ENCODE measurements around the gene MYH14. TPM values are rescaled to one million over a fixed set of nuclear protein-coding genes. Genes with fewer than 3 reads are reported as not detected.

The MYH14 gene
- total and polyA plus RNA-seq, 9 of the 15 experiments (the other 6 are each of a cell fraction or from before 2014, with no cell fraction given) = 0.04 to 0.86 (median 0.19) TPM; not detected in 2

- TF ChIP-seq ZHX1 (conservative IDR thresholded peaks at IDR 0.05; ENCODE audit: low read length) (no peak), CTCF (IDR thresholded peaks at IDR 0.05 in 2 of 3, conservative IDR thresholded peaks at IDR 0.05 in 1 of 3; ENCODE audit: insufficient read depth in 2 of 3, low read depth in 1 of 3, low read length in 3 of 3) (peak in 1 of 3 experiments; percentile 25; a peak in 1 of 6 replicates), SP1 (CRISPR knock-in tag; IDR thresholded peaks at IDR 0.05) (peak; percentile 62), ZC3H11A (IDR thresholded peaks at IDR 0.05; ENCODE audit: low read depth, low read length) (no peak), ZBTB12 (CRISPR knock-in tag; IDR thresholded peaks at IDR 0.05) (no peak), MEIS2 (IDR thresholded peaks at IDR 0.05; ENCODE audit: partially characterized antibody) (peak; percentile 21), HDAC1 (IDR thresholded peaks at IDR 0.05) (0 out of 4 replicates have a peak, but pooled peaks of 1 of the 2 experiments have one; percentile 31), ATF1 (CRISPR knock-in tag; IDR thresholded peaks at IDR 0.05) (no peak), ATF1 (tag; IDR thresholded peaks at IDR 0.05) (peak; percentile 61), ETV6 (IDR thresholded peaks at IDR 0.05; ENCODE audit: borderline replicate concordance in 1 of 2, low read depth in 2 of 2, low read length in 1 of 2) (no peak), ETV6 (CRISPR knock-in tag; IDR thresholded peaks at IDR 0.05; ENCODE audit: borderline replicate concordance) (no peak), TOE1 (IDR thresholded peaks at IDR 0.05; ENCODE audit: borderline replicate concordance) (no peak), TOE1 (CRISPR knock-in tag; IDR thresholded peaks at IDR 0.05; ENCODE audit: borderline replicate concordance, low read depth) (no peak), MAX (CRISPR knock-in tag; IDR thresholded peaks at IDR 0.05) (peak; percentile 55), KDM5B (IDR thresholded peaks at IDR 0.05; ENCODE audit: insufficient replicate concordance, low read depth, low read length) (peak; percentile 10), PCBP1 (IDR thresholded peaks at IDR 0.05; ENCODE audit: low read depth, low read length, poor library complexity, severe bottlenecking) (peak; percentile 77), ZNF212 (CRISPR knock-in tag; IDR thresholded peaks at IDR 0.05) (no peak), IFI16 (CRISPR knock-in tag; IDR thresholded peaks at IDR 0.05) (no peak), MNT (conservative IDR thresholded peaks at IDR 0.05) (peak in 1 of 2 experiments; percentile 41; a peak in 1 of 4 replicates)
These were observed 108.6 kb downstream of the MYH14 start (continued) for GRCh38 chr19:50311723-50312635.

All from K562 (cell line).